CD4-positive, alpha-beta T cell treated with Interleukin-1 beta for 1 hour (primary cell): Measurements from ENCODE around the gene AHNAK.
"Not testable (repeated sequence)": the region's sequence is repeated elsewhere in the genome, so short reads cannot be mapped to it uniquely, and the experiment has no call there.

Source experiments
- DNase-seq, 2 donors: peaks; one replicate each; pipeline ENCODE4 v3.0.0-alpha.2; 2020 to 2022

AHNAK gene

DNA sequence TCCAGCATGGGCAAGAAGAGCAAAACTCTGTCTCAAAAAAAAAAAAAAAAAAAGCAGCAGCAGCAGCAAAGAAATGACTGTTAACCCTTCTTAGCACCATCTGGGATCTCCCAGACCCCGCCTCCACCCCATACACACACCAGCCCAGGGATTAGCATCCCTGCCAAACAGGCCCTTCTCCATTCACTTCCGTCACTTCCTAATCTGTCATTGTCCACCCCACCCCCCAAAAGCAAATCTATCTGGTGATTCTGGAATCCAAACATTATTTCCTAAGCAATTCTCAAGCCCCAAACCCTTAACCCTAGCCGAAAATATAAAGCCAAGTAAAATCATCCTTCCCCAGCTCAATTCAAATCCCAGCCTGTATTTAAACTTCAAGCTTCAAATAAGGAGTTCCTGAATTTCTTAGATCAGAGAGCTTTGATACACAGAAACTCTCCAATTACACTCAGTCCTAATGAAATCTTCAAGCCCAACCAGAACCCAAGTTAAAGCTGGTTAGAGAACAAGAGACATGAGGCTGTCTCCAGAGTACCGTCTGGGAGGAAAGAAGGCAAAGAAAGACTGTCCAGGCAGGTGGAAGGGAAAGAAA, 6.0 kb upstream of the AHNAK start:
- peak; percentile 34 to 65 for DNase-seq

GRCh38 chr11:62550478-62550877, 3.9 kb upstream of the AHNAK start:
- not testable (repeated sequence) for DNase-seq

DNA sequence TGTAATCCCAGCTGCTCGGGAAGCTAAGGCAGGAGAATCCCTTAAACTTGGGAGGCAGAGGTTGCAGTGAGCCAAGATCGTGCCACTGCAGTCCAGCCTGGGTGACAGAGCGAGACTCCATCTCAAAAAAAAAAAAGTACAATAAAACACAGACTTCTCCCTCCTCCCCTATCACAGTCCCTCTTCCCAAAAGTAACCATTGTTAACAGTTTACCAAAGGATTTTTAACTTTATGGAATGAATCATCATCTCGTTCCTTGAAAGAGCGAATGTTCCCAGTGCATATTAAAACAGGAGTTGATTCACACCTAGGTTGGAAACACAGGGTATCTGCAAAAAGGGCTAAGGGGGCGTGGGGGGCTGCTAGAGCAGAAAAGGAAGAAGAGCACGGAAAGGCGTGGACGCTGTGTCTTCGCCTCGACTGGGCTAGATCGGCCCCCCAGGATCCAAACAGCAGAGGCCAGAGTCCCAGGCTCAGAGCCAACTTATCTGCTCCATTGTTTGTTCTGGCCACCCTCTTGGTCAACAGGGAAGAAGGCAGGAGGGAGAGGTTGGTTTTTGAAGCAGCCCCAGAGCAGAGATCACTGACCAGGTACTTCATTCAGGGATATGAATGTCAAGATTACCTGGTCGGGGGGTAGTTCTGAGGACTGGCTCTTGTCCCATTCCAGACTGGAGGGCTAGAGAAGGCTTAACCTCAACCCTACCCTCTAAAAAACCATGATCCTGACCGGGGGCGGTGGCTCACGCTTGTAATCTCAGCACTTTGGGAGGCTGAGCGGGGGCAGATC, 2.1 kb upstream of the AHNAK start:
- DNase-seq, result no peak

- no peak for DNase-seq
Measured at GRCh38 chr11:62547691-62548281, 1.2 kb upstream of the AHNAK start.

DNA sequence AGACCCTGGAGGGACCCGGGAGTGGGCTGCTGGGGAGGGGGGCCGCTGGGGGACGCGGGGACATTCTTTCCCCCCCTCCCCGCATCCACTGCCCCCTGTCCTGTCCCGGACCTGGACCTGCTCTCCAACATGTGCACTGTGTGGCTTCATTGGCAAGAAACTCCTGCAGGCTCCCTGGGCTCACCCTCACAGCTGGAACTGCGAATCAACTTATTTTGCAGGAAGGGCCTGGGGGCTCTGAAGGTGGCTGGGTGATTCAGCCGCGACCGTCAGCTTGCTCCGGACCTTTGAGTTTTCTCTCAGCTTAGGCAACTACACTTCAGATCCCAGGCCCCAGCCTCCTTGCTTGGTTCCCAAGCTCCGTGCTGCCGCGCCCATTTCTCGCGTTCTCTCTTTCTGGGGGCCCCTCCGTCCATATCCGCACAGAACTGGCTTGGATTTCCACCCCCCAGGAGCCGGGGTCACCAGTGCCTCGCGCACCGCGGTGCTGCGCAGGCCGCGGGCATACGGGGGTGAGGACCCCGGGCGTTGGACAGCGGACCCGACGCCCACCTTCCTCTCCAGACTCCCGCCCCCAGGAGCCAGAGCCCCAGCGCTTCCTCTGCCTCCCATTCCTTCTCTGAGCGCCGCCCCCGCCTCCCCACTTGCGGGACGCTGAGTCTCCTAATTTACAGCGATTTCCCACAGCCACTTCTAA, 471 bp upstream of the AHNAK start:
- DNase-seq, result no peak

DNA sequence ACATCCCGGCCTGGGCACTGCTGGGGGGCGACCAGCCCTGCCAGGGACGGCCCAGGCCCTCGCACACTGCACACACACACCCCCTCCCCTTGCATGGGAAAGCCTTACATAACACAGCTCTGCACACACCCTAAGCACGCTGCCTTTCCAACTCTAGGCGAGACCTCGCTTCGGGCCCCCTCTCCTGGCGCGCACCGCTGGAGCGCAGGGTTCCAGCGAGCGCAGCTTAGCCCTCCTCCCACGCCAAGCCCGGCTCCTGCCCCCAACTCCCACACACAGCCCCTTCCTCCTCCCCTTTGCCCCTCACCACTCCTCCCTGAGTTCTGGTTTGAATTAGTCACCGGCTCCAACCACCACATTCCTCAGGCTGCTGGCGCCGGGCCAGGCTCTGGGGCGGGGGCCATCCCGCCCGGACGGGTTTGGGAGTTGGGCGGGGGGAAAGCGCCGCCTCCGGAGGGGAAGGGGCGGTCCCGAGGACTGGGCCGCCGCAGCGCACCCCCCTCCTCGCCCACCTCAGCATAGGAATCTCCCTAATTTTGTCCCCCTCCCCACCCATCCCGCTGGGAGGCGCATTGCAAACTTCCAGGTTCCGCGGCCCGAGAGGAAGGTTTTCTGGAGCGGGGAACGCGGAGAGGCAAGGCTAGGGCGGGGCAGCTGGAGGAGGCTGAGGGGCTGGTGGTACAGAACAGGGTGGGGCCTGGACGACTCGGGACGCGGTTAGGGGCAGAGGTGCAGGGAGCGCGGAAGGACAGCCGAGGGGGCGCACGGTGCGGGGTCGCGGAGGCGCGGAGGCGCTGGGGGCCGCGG, 966 bp downstream of the AHNAK start:
- DNase-seq, result peak; percentile 67 to 68

GRCh38 chr11:62544581-62545436, 1.8 kb downstream of the AHNAK start:
- peak; percentile 59 to 63 for DNase-seq

DNA sequence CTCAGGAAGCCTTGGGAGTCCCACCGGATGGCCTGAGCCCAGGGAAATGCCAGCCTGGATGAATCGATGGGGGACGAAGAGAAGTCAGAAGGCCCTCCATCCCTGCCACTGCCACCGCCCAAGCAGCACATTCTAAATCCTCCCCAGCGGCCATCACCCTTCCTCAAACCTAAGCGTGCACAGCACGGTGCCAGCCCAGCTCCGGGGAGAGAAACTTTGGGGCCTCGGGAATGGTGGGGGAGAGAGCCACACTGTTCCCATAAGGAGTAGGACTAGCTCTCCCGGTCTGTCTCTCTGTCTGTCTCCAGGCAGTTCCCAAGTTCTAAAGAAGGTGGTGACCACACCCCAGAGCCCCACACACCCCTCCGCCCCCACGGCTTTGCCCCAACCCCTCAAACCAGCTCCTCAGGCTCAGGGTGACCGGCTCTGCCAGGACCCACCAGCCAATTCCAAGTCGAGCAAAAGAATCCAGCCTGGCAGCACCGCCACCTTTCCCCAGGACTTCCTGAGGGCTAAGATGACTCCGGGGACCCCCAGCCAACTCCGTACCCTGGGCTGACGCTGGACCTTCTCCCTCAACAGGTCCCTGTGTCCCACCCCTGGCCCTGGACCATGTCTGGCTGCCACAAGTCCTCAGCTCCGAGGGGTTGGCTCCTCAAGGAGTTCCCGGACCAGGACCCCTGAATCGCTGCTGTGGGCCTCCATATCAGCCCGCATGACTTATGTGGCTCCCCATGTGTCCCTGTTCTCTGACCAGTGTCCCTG, 2.7 kb downstream of the AHNAK start:
- DNase-seq, result peak in 1 of 2 donors; percentile 35

GRCh38 chr11:62542750-62543567, 3.6 kb downstream of the AHNAK start:
- peak; percentile 79 for DNase-seq

DNA sequence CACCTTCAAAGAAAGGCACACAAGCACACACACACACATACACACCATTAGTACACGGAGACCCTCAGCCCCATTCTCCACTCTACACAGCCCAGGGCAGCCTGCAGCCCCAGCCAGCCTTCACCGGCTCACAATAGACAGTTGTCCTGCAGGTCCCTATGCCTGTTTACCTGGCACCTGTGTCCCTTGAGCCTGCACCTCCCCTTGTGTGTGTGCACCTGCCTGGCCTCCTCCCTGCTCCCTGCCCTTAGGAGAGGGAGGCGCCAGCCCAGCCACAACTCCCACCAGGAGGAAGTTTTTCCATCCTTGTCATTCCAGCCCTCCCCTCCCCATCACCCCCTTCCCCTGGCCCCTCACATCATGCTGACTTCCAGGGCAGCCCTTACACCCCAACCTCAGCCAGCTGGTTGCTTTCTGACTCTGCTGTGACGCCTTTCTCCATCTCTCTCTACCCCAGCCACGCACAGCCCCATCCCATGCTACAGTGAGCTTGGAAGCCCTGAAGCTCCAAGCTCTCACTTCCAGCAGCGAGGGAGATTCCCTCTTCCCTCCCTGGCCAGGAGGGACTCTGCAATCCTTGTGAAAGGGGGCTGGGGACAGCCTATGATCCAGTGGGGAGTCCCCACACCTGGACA, 4.4 kb downstream of the AHNAK start:
- no peak for DNase-seq

DNA sequence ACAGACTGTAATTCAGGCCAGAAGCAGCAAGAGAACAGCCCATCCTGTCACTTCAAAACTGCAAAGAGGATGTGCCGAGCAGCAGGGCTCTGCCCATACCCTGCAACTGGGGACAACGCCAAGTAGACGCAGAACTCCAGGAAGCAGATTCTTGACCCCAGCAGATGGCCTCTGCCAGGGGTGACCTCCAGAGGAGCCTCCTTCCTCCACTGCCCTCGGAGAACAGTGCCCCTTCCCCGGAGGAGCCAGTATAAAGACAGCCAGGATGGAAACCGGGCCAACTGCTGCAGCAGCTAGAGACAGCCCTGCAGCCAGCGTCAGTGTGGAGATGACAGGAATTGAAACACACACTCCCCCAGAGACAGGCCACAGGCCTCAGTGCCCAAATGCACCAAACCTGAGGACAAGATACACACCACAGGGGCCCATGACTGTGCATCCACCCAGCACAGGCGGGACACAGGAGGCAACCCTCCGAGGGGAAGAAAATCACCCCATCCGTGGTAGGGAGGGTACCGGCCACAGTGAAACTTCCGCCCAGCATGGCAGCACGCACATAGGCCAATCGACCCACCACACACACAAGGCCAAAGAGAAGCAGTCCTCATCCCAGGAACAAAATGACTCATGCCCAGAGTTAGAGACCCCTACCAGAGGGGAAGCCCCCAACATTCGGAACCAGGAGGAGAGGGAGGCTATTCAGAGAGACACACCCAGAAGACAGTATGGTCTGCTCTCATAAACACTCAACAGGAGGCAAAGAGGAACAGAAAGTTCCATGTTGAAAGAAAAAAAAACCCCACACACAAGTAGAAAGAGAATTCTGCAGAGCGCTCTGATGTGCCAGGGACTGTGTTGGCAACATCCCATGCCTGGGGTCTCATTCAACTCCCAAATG, 5.6 kb downstream of the AHNAK start:
- DNase-seq, result peak in 1 of 2 donors; percentile 41

- DNase-seq, result peak in 1 of 2 donors; percentile 44
Measured at GRCh38 chr11:62539238-62539925, 7.2 kb downstream of the AHNAK start.

GRCh38 chr11:62538470-62539237, 8.0 kb downstream of the AHNAK start:
- DNase-seq, result no peak

GRCh38 chr11:62536301-62536957, 10.2 kb downstream of the AHNAK start:
- DNase-seq, result no peak

DNA sequence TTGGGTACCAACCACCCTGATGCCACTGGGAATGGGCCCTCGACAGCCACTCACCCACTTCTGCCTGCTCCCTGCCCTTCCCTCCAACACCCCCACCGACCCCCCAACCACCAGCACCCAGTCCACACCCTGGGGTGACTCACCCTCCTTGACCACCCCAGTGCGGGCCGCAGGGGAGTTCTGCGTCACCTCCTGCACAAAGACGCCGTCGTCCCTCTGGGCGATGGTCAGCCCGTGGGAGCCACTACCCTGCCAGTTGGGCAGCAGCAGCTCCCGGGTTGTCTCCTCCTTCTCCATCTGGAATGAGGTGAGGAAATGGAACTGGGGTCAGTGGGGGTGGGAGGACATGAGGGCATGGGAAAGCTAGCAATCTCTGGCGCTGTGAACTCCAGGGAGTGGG, 10.8 kb downstream of the AHNAK start:
- DNase-seq, result no peak
